ENCODE measurements around the gene TSC22D1. TPM values are rescaled to one million over a fixed set of nuclear protein-coding genes. Genes with fewer than 3 reads are reported as not detected.

The TSC22D1 gene
- total RNA-seq, 1 donor from 2014 or later, result 18.6 TPM

GRCh38 chr13:44398606-44399005 lies 177.5 kb downstream of the TSC22D1 start:
- ATAC-seq (ENCODE audit: low read depth) (no peak), DNase-seq (no peak)
- H3K4me3 Mint-ChIP-seq, result no peak overlapping the region
- intact Hi-C loops (cut with micrococcal nuclease), result no loop called here
- TF ChIP-seq, protein P1, sequence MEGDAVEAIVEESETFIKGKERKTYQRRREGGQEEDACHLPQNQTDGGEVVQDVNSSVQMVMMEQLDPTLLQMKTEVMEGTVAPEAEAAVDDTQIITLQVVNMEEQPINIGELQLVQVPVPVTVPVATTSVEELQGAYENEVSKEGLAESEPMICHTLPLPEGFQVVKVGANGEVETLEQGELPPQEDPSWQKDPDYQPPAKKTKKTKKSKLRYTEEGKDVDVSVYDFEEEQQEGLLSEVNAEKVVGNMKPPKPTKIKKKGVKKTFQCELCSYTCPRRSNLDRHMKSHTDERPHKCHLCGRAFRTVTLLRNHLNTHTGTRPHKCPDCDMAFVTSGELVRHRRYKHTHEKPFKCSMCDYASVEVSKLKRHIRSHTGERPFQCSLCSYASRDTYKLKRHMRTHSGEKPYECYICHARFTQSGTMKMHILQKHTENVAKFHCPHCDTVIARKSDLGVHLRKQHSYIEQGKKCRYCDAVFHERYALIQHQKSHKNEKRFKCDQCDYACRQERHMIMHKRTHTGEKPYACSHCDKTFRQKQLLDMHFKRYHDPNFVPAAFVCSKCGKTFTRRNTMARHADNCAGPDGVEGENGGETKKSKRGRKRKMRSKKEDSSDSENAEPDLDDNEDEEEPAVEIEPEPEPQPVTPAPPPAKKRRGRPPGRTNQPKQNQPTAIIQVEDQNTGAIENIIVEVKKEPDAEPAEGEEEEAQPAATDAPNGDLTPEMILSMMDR (IDR thresholded peaks at IDR 0.05), result no peak
- CTCF ChIA-PET, result no interaction called here
- H3K9me3 Mint-ChIP-seq, result no peaks in the 10 kb centered on the region
- no peak overlapping the region for H3K27ac Mint-ChIP-seq
- no peaks in the 10 kb centered on the region for H3K36me3 Mint-ChIP-seq (ENCODE audit: low read depth)
- H3K4me1 Mint-ChIP-seq, result no peaks in the 10 kb centered on the region
- POLR2A ChIA-PET, result no interaction called here
- peaks cover 2% of the 10 kb centered on the region for H3K27me3 Mint-ChIP-seq

GRCh38 chr13:44397766-44398223 lies 178.3 kb downstream of the TSC22D1 start:
- Mint-ChIP-seq H3K27ac (no peak overlapping the region), H3K4me3 (no peak overlapping the region), H3K4me1 (no peaks in the 10 kb centered on the region), H3K36me3 (ENCODE audit: low read depth) (no peaks in the 10 kb centered on the region), H3K27me3 (peaks cover 4% of the 10 kb centered on the region), H3K9me3 (no peaks in the 10 kb centered on the region)
- ATAC-seq (ENCODE audit: low read depth) (no peak), DNase-seq (no peak)
- POLR2A ChIA-PET, result no interaction called here
- TF ChIP-seq, protein P1 (IDR thresholded peaks at IDR 0.05), result no peak
- intact Hi-C loops (cut with micrococcal nuclease), result no loop called here
- CTCF ChIA-PET, result no interaction called here

- Mint-ChIP-seq H3K4me1 (no peaks in the 10 kb centered on the region), H3K9me3 (no peaks in the 10 kb centered on the region), H3K36me3 (ENCODE audit: low read depth) (no peaks in the 10 kb centered on the region), H3K27me3 (peaks cover 4% of the 10 kb centered on the region), H3K4me3 (no peak overlapping the region), H3K27ac (no peak overlapping the region)
- TF ChIP-seq, protein P1 (IDR thresholded peaks at IDR 0.05), result no peak
- DNase-seq (no peak), ATAC-seq (ENCODE audit: low read depth) (no peak)
- intact Hi-C loops (cut with micrococcal nuclease), result no loop called here
- ChIA-PET POLR2A (no interaction called here), CTCF (no interaction called here)
Observed at GRCh38 chr13:44396701-44397580, 179.2 kb downstream of the TSC22D1 start.

DNA sequence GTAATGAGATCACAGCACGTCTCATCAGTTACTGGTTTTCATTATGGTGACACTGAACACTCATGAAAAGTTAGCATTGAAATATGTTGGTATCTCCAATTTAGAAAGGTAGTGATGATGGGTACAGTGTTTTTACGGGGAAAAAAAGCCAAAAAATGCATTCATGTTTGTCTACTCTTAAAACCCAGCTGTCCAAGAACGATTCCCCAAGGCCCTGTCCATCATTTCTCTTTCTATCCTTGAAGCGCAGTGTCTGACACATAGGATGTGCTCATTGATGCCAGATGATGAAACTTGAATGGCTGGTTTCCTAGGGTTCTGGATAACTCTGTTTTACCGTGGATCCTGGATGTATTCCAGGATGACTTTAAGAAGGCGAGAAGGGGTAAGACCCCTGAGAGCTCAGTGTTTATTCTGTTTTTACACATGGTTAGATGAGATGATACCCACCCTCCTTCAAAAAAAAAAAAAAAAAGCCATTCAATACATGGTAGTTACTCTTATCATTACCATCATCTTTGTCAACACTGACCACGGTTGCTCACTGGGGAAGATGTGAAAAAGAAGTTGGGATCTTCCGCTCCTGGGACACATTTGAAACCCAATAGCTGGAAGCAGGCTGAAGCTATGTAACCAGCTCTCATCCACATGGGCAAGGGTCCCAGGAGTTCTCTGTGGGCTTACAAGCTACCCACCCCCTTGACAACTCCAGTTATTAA lies 180.0 kb downstream of the TSC22D1 start:
- POLR2A ChIA-PET, result no interaction called here
- CTCF ChIA-PET, result no interaction called here
- peaks cover 4% of the 10 kb centered on the region for H3K27me3 Mint-ChIP-seq
- no peaks in the 10 kb centered on the region for H3K4me1 Mint-ChIP-seq
- TF ChIP-seq, protein P1 (IDR thresholded peaks at IDR 0.05), result no peak
- H3K9me3 Mint-ChIP-seq, result no peaks in the 10 kb centered on the region
- H3K36me3 Mint-ChIP-seq (ENCODE audit: low read depth), result no peaks in the 10 kb centered on the region
- ATAC-seq (ENCODE audit: low read depth) (no peak), DNase-seq (no peak)
- no peak overlapping the region for H3K27ac Mint-ChIP-seq
- intact Hi-C loops (cut with micrococcal nuclease), result no loop called here
- no peak overlapping the region for H3K4me3 Mint-ChIP-seq

DNA sequence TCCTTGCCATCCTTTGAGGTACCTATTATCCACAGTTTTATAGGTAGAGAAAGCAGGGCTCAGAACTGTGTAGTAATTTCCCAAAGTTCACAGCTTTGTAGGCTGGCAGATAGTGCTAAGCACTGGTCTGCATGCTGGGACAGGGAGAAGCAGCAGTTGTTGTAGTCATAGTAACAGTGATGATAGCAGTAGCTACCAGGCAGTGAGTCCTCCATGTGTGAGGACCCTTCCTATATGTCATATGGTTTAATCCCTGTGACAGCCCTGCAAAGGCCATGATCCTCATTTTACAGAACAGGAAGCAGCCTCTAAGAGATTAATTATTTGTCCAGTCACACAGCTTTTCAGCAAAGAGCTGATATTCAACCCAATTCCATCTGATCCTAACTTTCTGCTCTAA lies 181.5 kb downstream of the TSC22D1 start:
- TF ChIP-seq, protein P1 (IDR thresholded peaks at IDR 0.05), result no peak
- H3K4me3 Mint-ChIP-seq, result no peak overlapping the region
- intact Hi-C loops (cut with micrococcal nuclease), result no loop called here
- POLR2A ChIA-PET, result no interaction called here
- peaks cover 4% of the 10 kb centered on the region for H3K27me3 Mint-ChIP-seq
- CTCF ChIA-PET, result no interaction called here
- DNase-seq (no peak), ATAC-seq (ENCODE audit: low read depth) (no peak)
- H3K9me3 Mint-ChIP-seq, result no peaks in the 10 kb centered on the region
- H3K27ac Mint-ChIP-seq, result no peak overlapping the region
- no peaks in the 10 kb centered on the region for H3K4me1 Mint-ChIP-seq
- no peaks in the 10 kb centered on the region for H3K36me3 Mint-ChIP-seq (ENCODE audit: low read depth)

All from activated B cell treated with CpG ODN at 0.5 μM for 24 hours (primary cell).